GM18498 (cell line): Measurements from ENCODE around the gene S100A11.

Experiments used
- ATAC-seq: cut with Tn5 transposase; IDR thresholded peaks from one replicate; pipeline ENCODE4 v1.9.1; 2021; ENCODE audit warnings: mild to moderate bottlenecking, moderate library complexity; ENCODE audit not compliant: unreplicated experiment

Gene S100A11

GRCh38 chr1:151986501-151987190, 50.2 kb downstream of the S100A11 start:
- ATAC-seq: no peak

GRCh38 chr1:151985768-151986167, 51.0 kb downstream of the S100A11 start:
- ATAC-seq: no peak

- no peak for ATAC-seq
Observed at GRCh38 chr1:151985270-151985669, 51.5 kb downstream of the S100A11 start.

- peak; percentile 82 for ATAC-seq
Observed at GRCh38 chr1:151984313-151984956, 52.4 kb downstream of the S100A11 start.
